DMS114 treated with DMSO at 0.1 percent for 48 hours (cell line): ENCODE data around the gene MAP7.
"Not testable (repeated sequence)": the region's sequence is repeated elsewhere in the genome, so short reads cannot be mapped to it uniquely, and the experiment has no call there.

Source experiments
- DNase-seq: peaks from one replicate; lab custom pipeline; 2025; ENCODE audit not compliant: unreplicated experiment; lab: John Stamatoyannopoulos, UW

The MAP7 gene

GRCh38 chr6:136508725-136509392, 41.4 kb downstream of the MAP7 start:
- no peak for DNase-seq

GRCh38 chr6:136506124-136506799, 44.0 kb downstream of the MAP7 start:
- no peak for DNase-seq

- no peak for DNase-seq
Measured at GRCh38 chr6:136503303-136504029, 46.8 kb downstream of the MAP7 start.

GRCh38 chr6:136502786-136503185, 47.4 kb downstream of the MAP7 start:
- DNase-seq = no peak

GRCh38 chr6:136501514-136501913, 48.7 kb downstream of the MAP7 start:
- DNase-seq = no peak

GRCh38 chr6:136501096-136501495, 49.1 kb downstream of the MAP7 start:
- DNase-seq = no peak

GRCh38 chr6:136500414-136500813, 49.8 kb downstream of the MAP7 start:
- DNase-seq = no peak

- no peak for DNase-seq
Measured at GRCh38 chr6:136499370-136499769, 50.9 kb downstream of the MAP7 start.

- not testable (repeated sequence) for DNase-seq
Measured at GRCh38 chr6:136496449-136496848, 53.8 kb downstream of the MAP7 start.

- DNase-seq = no peak
Measured at GRCh38 chr6:136494710-136495109, 55.5 kb downstream of the MAP7 start.

- no peak for DNase-seq
Measured at GRCh38 chr6:136494059-136494458, 56.2 kb downstream of the MAP7 start.

- DNase-seq = no peak
Measured at GRCh38 chr6:136492409-136492808, 57.8 kb downstream of the MAP7 start.

GRCh38 chr6:136491754-136492153, 58.5 kb downstream of the MAP7 start:
- DNase-seq = no peak

GRCh38 chr6:136491251-136491650, 59.0 kb downstream of the MAP7 start:
- no peak for DNase-seq

- not testable (repeated sequence) for DNase-seq
Measured at GRCh38 chr6:136489689-136490033, 60.6 kb downstream of the MAP7 start.

- no peak for DNase-seq
Measured at GRCh38 chr6:136487759-136488425, 62.3 kb downstream of the MAP7 start.

- no peak for DNase-seq
Measured at GRCh38 chr6:136486357-136486756, 63.9 kb downstream of the MAP7 start.

GRCh38 chr6:136483906-136484305, 66.3 kb downstream of the MAP7 start:
- no peak for DNase-seq

GRCh38 chr6:136483005-136483404, 67.2 kb downstream of the MAP7 start:
- DNase-seq = not testable (repeated sequence)

- no peak for DNase-seq
Measured at GRCh38 chr6:136477548-136477947, 72.7 kb downstream of the MAP7 start.

GRCh38 chr6:136475686-136476085, 74.5 kb downstream of the MAP7 start:
- no peak for DNase-seq

GRCh38 chr6:136474241-136474640, 76.0 kb downstream of the MAP7 start:
- no peak for DNase-seq
